Muscle of arm (tissue), 12 donors: ENCODE results near the gene OTOP3. TPM values are rescaled to one million over a fixed set of nuclear protein-coding genes. Genes with fewer than 3 reads are reported as not detected.

Experiments used
- DNase-seq: peaks from one replicate; pipeline ENCODE4 v3.0.0-alpha.2; 2013
- polyA plus RNA-seq, 12 donors: library from polyadenylated mRNA; unstranded; fragments of 120-200 nt; gene quantifications; one replicate each; pipeline ENCODE4 v1.2.1, GENCODE V29; 2013; ENCODE audit not compliant: insufficient read length in 12 of 12

OTOP3 gene
- polyA plus RNA-seq, 12 donors, result not detected

GRCh38 chr17:74986206-74986576 is 50.5 kb downstream of the OTOP3 start:
- DNase-seq, result no peak

- DNase-seq, result peak; percentile 95
These were observed 51.8 kb downstream of the OTOP3 start, which contains the start of gene CDR2L for GRCh38 chr17:74987418-74987908. CDR2L (plus strand) TSS chr17:74987632; CDS start chr17:74988044, 412 bp downstream.

- DNase-seq, result peak; percentile 91
These were observed 52.4 kb downstream of the OTOP3 start for GRCh38 chr17:74987909-74988711.

DNA sequence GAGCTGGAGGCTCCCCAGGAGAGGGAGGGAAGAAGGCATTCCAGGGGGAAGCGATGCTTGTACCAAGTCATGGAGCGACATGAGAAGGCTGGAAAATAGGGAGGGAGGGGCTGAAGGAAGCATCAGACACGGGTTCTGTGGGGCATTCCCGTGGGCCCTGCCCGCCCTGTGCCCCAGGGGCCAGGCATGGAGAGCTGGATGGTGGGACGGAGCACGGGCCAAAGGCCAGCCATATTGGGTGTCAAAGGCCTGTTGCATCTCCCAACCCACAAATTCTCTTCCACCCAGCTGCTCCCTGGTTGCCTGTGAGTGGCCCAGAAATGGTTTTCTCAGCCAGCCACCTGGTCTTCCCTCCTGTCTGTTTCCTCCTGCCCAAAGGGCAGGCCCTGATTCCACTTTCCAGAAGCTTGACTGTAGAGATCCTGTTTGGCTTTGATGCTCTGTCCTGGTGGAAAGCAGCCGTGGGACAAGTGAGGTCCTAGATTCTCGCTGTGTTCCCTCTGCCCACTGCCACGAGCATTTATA is 54.9 kb downstream of the OTOP3 start:
- DNase-seq, result no peak

DNA sequence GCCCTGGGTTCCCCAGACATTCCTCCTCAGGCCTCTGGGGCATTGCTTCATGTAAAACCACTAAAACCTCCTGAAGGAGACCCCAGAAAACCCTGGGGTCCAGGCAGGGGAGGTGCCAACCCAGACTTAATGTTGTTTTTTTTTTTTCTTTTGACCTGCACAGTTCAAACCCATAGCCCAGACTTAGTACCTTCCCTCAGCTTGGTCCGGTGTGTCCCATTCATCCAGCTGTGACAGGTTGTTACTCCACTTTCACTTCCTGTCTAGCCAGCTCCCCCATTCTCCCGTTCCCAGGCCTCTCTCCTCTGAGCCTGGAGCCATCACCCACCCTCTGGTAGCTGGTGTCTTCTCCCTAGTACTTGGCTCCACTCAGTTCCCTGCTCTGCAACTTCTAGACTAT is 56.5 kb downstream of the OTOP3 start:
- no peak for DNase-seq

DNA sequence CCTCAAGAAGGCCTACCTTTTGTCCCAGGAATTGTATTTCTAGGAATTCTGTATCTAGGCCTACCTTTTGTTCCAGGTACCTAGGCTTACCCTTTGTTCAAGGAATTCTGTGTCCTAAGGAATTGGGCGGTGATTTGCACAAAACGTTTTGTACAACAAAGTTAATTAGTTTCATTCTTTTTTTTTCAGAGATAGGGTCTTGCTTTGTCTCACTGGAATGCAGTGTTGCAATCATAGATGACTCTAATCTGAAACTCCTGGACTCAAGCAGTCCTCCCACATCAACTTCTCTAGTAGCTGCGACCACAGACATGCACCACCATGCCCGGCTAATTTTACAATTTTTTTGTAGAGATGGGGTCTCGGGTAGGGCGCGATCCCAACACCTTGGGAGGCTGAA is 58.7 kb downstream of the OTOP3 start:
- DNase-seq, result no peak

DNA sequence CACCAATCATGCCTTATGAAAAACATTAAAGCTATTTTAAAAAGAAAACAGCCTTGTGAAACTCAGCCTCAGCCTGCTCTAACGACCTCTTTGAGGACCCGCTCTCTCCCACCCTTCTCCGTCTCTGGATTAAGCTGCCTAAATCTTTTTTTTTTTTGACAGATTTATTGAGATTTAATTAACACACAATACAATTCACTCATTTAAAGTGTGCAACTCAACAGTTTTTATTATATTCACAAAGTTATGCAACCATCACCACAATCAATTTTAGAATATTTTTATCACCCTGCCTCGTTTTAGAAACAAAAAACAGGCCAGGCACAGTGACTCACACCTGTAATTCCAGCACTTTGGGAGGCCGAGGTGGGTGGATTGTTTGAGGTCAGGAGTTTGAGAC is 60.1 kb downstream of the OTOP3 start:
- no peak for DNase-seq

DNA sequence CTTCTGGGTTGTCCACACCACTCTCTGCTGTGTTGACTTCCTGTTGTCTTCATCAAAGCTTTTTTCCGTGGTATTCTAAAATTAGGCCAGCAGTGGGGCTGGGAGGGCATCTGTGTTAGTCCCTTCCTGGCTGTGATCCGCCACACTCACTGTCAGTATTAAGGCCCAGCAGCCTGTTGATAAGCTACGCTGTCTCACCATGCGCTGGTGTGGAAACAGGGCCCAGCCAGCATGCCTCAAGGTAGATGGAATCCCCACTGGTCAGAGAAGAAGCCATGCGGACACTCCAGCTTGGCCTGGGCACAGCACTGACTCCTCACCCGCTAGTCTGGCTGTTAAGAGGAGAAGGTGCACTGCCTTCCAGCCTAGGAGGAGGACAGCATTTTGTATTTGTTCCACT is 63.1 kb downstream of the OTOP3 start:
- DNase-seq, result no peak

GRCh38 chr17:74999523-74999922 is 63.8 kb downstream of the OTOP3 start:
- no peak for DNase-seq

Other genes with a start within 250 kb of the OTOP3 start
- gene CD300LF, start 223.0 kb upstream of the OTOP3 start, polyA plus RNA-seq, result under 1 TPM in 8 of 12 donors, not detected in 4; 0.14 to 0.90 (median 0.24) TPM
- 1 to 10 TPM in 8 of 12 donors, under 1 TPM in 3, not detected in 1; 0.63 to 5.0 (median 1.3) TPM for gene RAB37, start 198.6 kb upstream of the OTOP3 start, polyA plus RNA-seq
- 10 to 100 TPM in 2 of 12 donors, 1 to 10 TPM in 9, not detected in 1; 5.0 to 63.4 (median 6.7) TPM for gene NHERF1, start 187.3 kb upstream of the OTOP3 start, polyA plus RNA-seq
- 10 to 100 TPM in 11 of 12 donors, not detected in 1; 26.8 to 42.5 (median 33.6) TPM for gene NAT9, start 159.6 kb upstream of the OTOP3 start, polyA plus RNA-seq
- gene GRIN2C, start 76.0 kb upstream of the OTOP3 start, polyA plus RNA-seq, result 1 to 10 TPM in 1 of 12 donors, under 1 TPM in 9, not detected in 2; 0.48 to 1.1 (median 0.87) TPM
- gene FDXR, start 62.9 kb upstream of the OTOP3 start, polyA plus RNA-seq, result 1 to 10 TPM in 10 of 12 donors, not detected in 2; 1.8 to 6.1 (median 2.6) TPM
- 1 to 10 TPM in 2 of 12 donors, under 1 TPM in 3, not detected in 7; 0.07 to 2.7 (median 0.37) TPM for gene FADS6, start 42.3 kb upstream of the OTOP3 start, polyA plus RNA-seq
- 1 to 10 TPM in 1 of 12 donors, under 1 TPM in 3, not detected in 8; 0.04 to 2.3 (median 0.54) TPM for gene USH1G, start 12.6 kb upstream of the OTOP3 start, polyA plus RNA-seq
- under 1 TPM in 1 of 12 donors, not detected in 11; 0.15 TPM for gene OTOP2, start 11.6 kb upstream of the OTOP3 start, polyA plus RNA-seq
- 10 to 100 TPM in 3 of 12 donors, 1 to 10 TPM in 8, not detected in 1; 4.1 to 16.4 (median 7.0) TPM for gene HID1, start 36.9 kb downstream of the OTOP3 start, polyA plus RNA-seq
- 10 to 100 TPM in 2 of 12 donors, 1 to 10 TPM in 9, not detected in 1; 4.5 to 12.6 (median 7.0) TPM for gene CDR2L, start 51.7 kb downstream of the OTOP3 start, polyA plus RNA-seq
- 10 to 100 TPM in 11 of 12 donors, not detected in 1; 13.8 to 23.6 (median 22.2) TPM for gene MRPL58, start 76.8 kb downstream of the OTOP3 start, polyA plus RNA-seq
- gene ATP5PD, start 111.1 kb downstream of the OTOP3 start, polyA plus RNA-seq, result 100 to 1,000 TPM in 11 of 12 donors, not detected in 1; 181 to 277 (median 254) TPM
- gene KCTD2, start 111.3 kb downstream of the OTOP3 start, polyA plus RNA-seq, result 10 to 100 TPM in 11 of 12 donors, not detected in 1; 10.5 to 23.8 (median 22.4) TPM
- 10 to 100 TPM in 2 of 12 donors, 1 to 10 TPM in 8, not detected in 2; 5.3 to 17.4 (median 8.1) TPM for gene SLC16A5, start 152.1 kb downstream of the OTOP3 start, polyA plus RNA-seq
- gene ARMC7, start 174.1 kb downstream of the OTOP3 start, polyA plus RNA-seq, result 1 to 10 TPM in 11 of 12 donors, not detected in 1; 5.0 to 8.4 (median 6.7) TPM
- gene NT5C, start 195.8 kb downstream of the OTOP3 start, polyA plus RNA-seq, result 10 to 100 TPM in 11 of 12 donors, not detected in 1; 27.9 to 72.5 (median 37.0) TPM
- 100 to 1,000 TPM in 11 of 12 donors, not detected in 1; 156 to 369 (median 296) TPM for gene JPT1, start 218.6 kb downstream of the OTOP3 start, polyA plus RNA-seq
- gene SUMO2, start 247.1 kb downstream of the OTOP3 start, polyA plus RNA-seq, result 100 to 1,000 TPM in 11 of 12 donors, not detected in 1; 315 to 505 (median 392) TPM